GM21515 (cell line): Measurements from ENCODE around the gene TARBP1.
"Not testable (repeated sequence)": the region's sequence is repeated elsewhere in the genome, so short reads cannot be mapped to it uniquely, and the experiment has no call there.

Source experiments
- ATAC-seq: cut with Tn5 transposase; IDR thresholded peaks from one replicate; pipeline ENCODE4 v1.9.1; 2021; ENCODE audit not compliant: unreplicated experiment

The TARBP1 gene

DNA sequence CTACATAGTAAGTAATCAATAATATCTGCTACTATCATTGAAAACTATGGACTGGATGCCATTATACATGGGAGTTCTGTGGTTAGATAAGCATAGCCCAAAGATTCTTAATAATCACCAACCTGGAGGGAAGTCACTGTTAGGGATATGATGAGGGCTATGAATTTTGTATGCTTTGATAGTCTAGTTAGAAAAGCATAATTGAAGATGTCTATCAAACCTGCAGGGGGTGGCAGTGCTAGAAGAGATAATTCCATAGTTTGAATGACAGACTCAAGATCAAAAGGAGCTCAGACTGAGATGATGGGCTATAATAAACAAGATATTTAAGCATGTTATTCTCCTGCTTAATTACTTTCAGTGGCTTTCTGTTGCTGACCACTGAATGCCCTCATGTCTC, 121.1 kb downstream of the TARBP1 start:
- ATAC-seq = no peak

DNA sequence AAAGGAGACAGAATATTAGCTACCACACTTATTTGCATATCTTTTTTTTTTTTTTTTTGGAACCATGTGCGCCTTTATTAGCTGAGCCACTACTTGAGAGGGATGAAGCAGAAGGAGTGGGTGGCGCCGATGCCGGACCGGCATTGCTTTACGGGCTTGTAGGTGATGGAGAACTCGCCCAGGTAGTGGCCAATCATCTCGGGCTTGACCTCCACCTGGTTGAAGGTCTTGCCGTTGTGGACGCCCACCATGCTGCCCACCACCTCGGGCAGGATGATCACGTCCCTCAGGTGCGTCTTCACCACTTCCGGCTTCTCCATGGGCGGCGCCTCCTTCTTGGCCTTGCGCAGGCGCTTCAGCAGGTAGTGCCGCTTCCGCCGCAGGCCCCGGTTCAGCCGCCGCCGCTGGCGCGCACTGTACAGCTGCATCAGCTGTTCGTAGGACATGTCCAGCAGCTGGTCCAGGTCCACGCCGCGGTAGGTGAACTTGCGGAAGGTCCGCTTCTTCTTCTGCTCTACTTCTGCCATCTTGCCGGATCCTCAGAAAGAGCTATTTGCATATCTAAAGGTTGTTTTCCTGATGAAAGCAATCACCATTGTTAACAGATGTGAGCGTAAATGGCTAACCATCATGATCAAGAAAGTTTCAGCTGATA, 122.2 kb downstream of the TARBP1 start:
- not testable (repeated sequence) for ATAC-seq

DNA sequence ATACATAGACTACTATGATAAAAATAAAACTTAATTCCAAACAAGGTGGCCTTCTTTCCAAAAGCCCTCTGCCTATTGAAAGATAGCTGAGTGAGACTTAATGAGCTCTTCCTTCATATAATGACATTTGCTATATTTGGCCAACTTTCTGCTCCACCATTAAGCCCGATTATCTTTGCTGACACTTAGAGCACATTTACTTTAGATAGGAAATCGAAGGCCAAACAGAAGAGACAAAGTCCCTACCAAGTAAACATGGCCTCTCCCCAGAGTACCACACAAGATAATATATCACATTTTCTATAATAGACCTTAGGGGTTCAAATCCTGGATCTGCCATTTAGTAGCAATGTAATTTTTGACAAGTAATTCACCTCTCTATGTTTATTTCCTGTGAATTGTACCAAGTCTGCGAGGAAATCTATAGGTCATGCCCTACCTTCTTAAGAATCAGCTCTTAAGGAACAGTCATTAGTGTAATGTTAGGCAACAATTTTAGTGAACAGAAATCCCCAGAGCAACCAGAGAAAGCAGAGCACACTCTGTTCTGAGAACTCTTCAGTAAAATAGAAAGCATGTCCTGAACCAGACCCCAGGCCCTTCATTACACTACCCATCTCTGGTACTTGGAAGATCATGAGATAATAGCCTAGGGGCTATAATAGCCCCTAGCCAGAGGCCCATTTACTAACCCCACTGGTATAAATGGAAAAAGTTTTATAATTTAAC, 123.0 kb downstream of the TARBP1 start:
- no peak for ATAC-seq

DNA sequence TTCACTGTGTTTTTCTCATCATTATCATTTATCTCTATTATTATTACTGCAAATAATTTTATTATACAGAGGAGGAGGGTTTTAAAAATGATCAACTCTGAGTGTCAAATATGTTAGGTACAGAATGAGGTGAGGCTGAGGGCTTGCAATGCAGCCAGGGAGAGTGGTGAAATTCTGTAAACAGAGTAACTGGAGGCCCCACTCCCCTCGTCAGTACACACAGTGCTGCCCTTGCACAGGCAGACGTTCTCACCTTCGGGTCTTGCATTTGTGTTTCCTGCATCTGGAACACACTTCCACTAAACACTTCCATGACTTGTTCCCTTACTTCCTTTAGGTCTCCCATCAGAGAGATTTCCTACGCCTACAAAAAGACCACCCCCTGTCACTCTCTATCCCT, 130.0 kb downstream of the TARBP1 start:
- no peak for ATAC-seq

DNA sequence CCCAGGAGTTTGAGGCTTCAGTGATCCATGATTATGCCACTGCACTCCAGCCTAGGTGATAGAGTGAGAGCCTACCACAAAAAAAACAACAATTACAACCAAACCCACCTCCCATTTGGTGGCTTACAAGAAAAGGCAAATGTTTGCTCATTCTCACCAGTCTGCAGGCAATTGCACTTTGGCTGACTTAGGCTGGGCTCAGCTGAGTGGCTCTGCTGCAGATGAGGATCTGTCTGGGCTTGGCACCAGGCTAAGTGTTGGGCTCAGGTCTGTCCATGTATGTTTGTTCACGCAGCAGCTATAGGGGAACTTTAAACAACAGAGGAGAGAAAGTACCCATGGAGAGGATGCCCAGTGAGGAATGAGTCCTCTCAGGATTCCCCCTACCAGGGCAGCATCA, 133.7 kb downstream of the TARBP1 start:
- ATAC-seq = no peak

DNA sequence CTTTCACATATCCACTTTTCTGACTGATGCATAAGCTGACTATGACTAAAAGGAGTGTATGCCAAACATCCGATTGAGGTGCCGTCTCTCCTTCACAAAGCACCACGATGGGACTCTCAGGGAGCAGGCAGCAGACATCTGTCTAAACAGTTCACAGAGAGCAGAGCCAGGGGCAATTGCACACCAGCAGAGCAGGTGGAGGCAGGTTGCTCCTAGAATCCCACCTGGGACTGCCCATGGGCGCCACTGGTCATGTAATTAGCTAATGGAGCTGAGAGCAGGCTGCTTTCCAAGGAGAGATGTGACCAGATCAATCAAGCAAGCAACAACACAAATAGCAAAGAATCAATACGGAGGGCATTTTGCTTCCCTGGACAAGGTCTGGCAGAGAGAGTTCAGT, 136.2 kb downstream of the TARBP1 start:
- ATAC-seq = no peak
